Calu3 (cell line): ENCODE measurements around the gene SNAPC4. TPM values are rescaled to one million over a fixed set of nuclear protein-coding genes. Genes with fewer than 3 reads are reported as not detected.

Experiments
- BruUV-seq: library from RNA; stranded (reverse); fragments of 400-500 nt; replicated peaks from 2 replicates; lab custom pipeline; 2021; lab: Mats Ljungman, UMichigan
- CTCF ChIA-PET: fragments of 300-600 bp; sonication (Branson Sonifier 250); formaldehyde crosslinking; loops from one replicate; lab custom pipeline; 2022; ENCODE audit warnings: antibody characterized with exemption; lab: Charles Lee
- DNase-seq: peaks from one replicate; pipeline ENCODE4 v3.0.0; 2022
- H3K27ac Mint-ChIP-seq: one replicate; pipeline ENCODE4 v1.8.0; 2022; ENCODE audit warnings: mixed read lengths; ENCODE audit not compliant: unreplicated experiment
- H3K27me3 Mint-ChIP-seq: one replicate; pipeline ENCODE4 v1.8.0; 2022; ENCODE audit warnings: mixed read lengths; ENCODE audit not compliant: unreplicated experiment
- H3K36me3 Mint-ChIP-seq: one replicate; pipeline ENCODE4 v1.8.0; 2022; ENCODE audit warnings: mild to moderate bottlenecking, moderate library complexity, mixed read lengths; ENCODE audit not compliant: insufficient read depth, unreplicated experiment
- H3K4me1 Mint-ChIP-seq: one replicate; pipeline ENCODE4 v1.8.0; 2022; ENCODE audit warnings: mild to moderate bottlenecking, low read depth, mixed read lengths; ENCODE audit not compliant: unreplicated experiment
- H3K4me3 Mint-ChIP-seq: one replicate; pipeline ENCODE4 v1.8.0; 2022; ENCODE audit warnings: mild to moderate bottlenecking, low read depth, moderate library complexity, mixed read lengths; ENCODE audit not compliant: unreplicated experiment
- H3K9me3 Mint-ChIP-seq: one replicate; pipeline ENCODE4 v1.8.0; 2022; ENCODE audit warnings: low read depth, mixed read lengths; ENCODE audit not compliant: unreplicated experiment
- CTCF ChIP-seq: fragments of 200-600 bp; IDR thresholded peaks from one replicate; pipeline ENCODE4 v1.8.0; 2022; ENCODE audit warnings: antibody characterized with exemption; ENCODE audit not compliant: unreplicated experiment
- intact Hi-C: fragments of 100-400 bp; cut with micrococcal nuclease; formaldehyde crosslinking; loops from one replicate; pipeline ENCODE4 v1.10.0; 2022; ENCODE audit not compliant: unreplicated experiment
- total RNA-seq: library from RNA; stranded (reverse); gene quantifications from 2 replicates; pipeline ENCODE4 v1.2.3, GENCODE V29; 2022

Gene SNAPC4
- total RNA-seq, 1 experiment from 2014 or later = 10.5 TPM

- H3K4me1 Mint-ChIP-seq = peaks cover 3% of the 10 kb centered on the region
- H3K9me3 Mint-ChIP-seq = no peaks in the 10 kb centered on the region
- BruUV-seq = no TSS peak
- CTCF ChIA-PET = no interaction called here
- H3K27me3 Mint-ChIP-seq = no peaks in the 10 kb centered on the region
- DNase-seq = no peak
- no peak overlapping the region for H3K4me3 Mint-ChIP-seq
- H3K27ac Mint-ChIP-seq = no peak overlapping the region
- peaks cover 20% of the 10 kb centered on the region for H3K36me3 Mint-ChIP-seq
- intact Hi-C loops = no loop called here
- TF ChIP-seq CTCF = no peak
Measured at GRCh38 chr9:136416427-136416826, 16.5 kb upstream of the SNAPC4 start.

GRCh38 chr9:136412962-136413361 is 13.0 kb upstream of the SNAPC4 start:
- TF ChIP-seq CTCF = no peak
- peaks cover 44% of the 10 kb centered on the region for H3K36me3 Mint-ChIP-seq
- no peak for DNase-seq
- intact Hi-C loops = no loop called here
- H3K27ac Mint-ChIP-seq = no peak overlapping the region
- no peak overlapping the region for H3K4me3 Mint-ChIP-seq
- no TSS peak for BruUV-seq
- CTCF ChIA-PET = no interaction called here
- H3K27me3 Mint-ChIP-seq = no peaks in the 10 kb centered on the region
- H3K9me3 Mint-ChIP-seq = no peaks in the 10 kb centered on the region
- H3K4me1 Mint-ChIP-seq = peaks cover 21% of the 10 kb centered on the region

- intact Hi-C loops = no loop called here
- DNase-seq = no peak
- Mint-ChIP-seq H3K27ac (peak overlapping the region; percentile 81), H3K27me3 (no peaks in the 10 kb centered on the region), H3K4me3 (peak overlapping the region; percentile 93), H3K4me1 (peaks cover 21% of the 10 kb centered on the region), H3K9me3 (no peaks in the 10 kb centered on the region), H3K36me3 (peaks cover 49% of the 10 kb centered on the region)
- CTCF ChIA-PET = no interaction called here
- no peak for TF ChIP-seq CTCF
- TSS peak; percentile 73 for BruUV-seq
Measured at GRCh38 chr9:136411378-136411777, 11.4 kb upstream of the SNAPC4 start.

- peak within 1 kb of the TSS; percentile 93 for H3K4me3 Mint-ChIP-seq
- H3K36me3 Mint-ChIP-seq = peaks cover 49% of the 10 kb centered on the region
- H3K27ac Mint-ChIP-seq = peak within 1 kb of the TSS; percentile 81
- H3K9me3 Mint-ChIP-seq = no peaks in the 10 kb centered on the region
- no peaks in the 10 kb centered on the region for H3K27me3 Mint-ChIP-seq
- peak; percentile 91 for DNase-seq
- BruUV-seq = no TSS peak
- TF ChIP-seq CTCF = no peak
- intact Hi-C loops = no loop called here
- CTCF ChIA-PET = interaction anchor here (1.1 kb wide), 1 partner anchor 65 kb away, joined by 3 read pairs; no protein-coding TSS in a partner anchor
- H3K4me1 Mint-ChIP-seq = peaks cover 21% of the 10 kb centered on the region
Measured at GRCh38 chr9:136410500-136411287, 10.7 kb upstream of the SNAPC4 start, which contains the start of the genes ENTR1 and PMPCA. Gene ENTR1 (minus strand): TSS chr9:136410614. CDS start chr9:136410397, 217 bp downstream. Gene PMPCA (plus strand): TSS chr9:136410658. CDS start chr9:136410669, 11 bp downstream.
